PC-3 (cell line): ENCODE data around the gene COA1. TPM values are rescaled to one million over a fixed set of nuclear protein-coding genes. Genes with fewer than 3 reads are reported as not detected.
A peak's percentile ranks its signal among the peaks of the same experiment; 100 is the strongest.

Experiments used
- ATAC-seq: fragments of 200-7000 bp; cut with Tn5 transposase; 2 replicates; pipeline ENCODE4 v1.9.1; 2020; ENCODE audit warnings: mild to moderate bottlenecking, moderate library complexity
- BruUV-seq: library from RNA; stranded (reverse); fragments of 400-500 nt; replicated peaks from 2 replicates; lab custom pipeline; 2021; lab: Mats Ljungman, UMichigan
- CTCF ChIA-PET: fragments of 300-600 bp; sonication (Branson Sonifier 250); formaldehyde crosslinking; loops from one replicate; lab custom pipeline; 2022; ENCODE audit warnings: antibody characterized with exemption; lab: Charles Lee
- POLR2A ChIA-PET: fragments of 300-600 bp; sonication (Branson Sonifier 250); formaldehyde crosslinking; loops from one replicate; lab custom pipeline; 2022; ENCODE audit warnings: antibody characterized with exemption; ENCODE audit not compliant: unreplicated experiment; lab: Charles Lee
- DNase-seq: peaks from one replicate; pipeline ENCODE4 v3.0.0-alpha.2; 2015
- H2AFZ ChIP-seq: fragments of 300-600 bp; sonication (generic); 2 replicates; pipeline ENCODE4 v1.6.0; 2016; ENCODE audit warnings: antibody characterized with exemption, low read length
- H3F3A ChIP-seq: fragments of 300-600 bp; sonication (generic); one replicate; pipeline ENCODE4 v1.6.0; 2017; ENCODE audit warnings: antibody characterized with exemption, low read length, control low read depth, mild to moderate bottlenecking; ENCODE audit not compliant: unreplicated experiment
- H3K27ac ChIP-seq: fragments of 300-600 bp; sonication (generic); 2 replicates; pipeline ENCODE4 v1.5.1; 2016; ENCODE audit warnings: mild to moderate bottlenecking, low read length
- H3K27me3 ChIP-seq: fragments of 300-600 bp; sonication (generic); 2 replicates; pipeline ENCODE4 v1.6.1; 2016; ENCODE audit warnings: low read length, mixed read lengths
- H3K36me3 ChIP-seq: fragments of 300-600 bp; sonication (generic); 2 replicates; pipeline ENCODE4 v1.6.1; 2016; ENCODE audit warnings: low read depth, mixed run types, low read length, mixed read lengths
- H3K4me1 ChIP-seq: fragments of 300-600 bp; sonication (generic); 2 replicates; pipeline ENCODE4 v1.5.1; 2016; ENCODE audit warnings: low read length; ENCODE audit not compliant: insufficient read depth
- H3K4me2 ChIP-seq: fragments of 300-600 bp; sonication (generic); 2 replicates; pipeline ENCODE4 v1.6.0; 2016; ENCODE audit warnings: low read length
- H3K4me3 ChIP-seq: fragments of 300-600 bp; sonication (generic); 2 replicates; pipeline ENCODE4 v1.5.1; 2016; ENCODE audit warnings: mild to moderate bottlenecking, low read length, mixed read lengths
- H3K79me2 ChIP-seq: fragments of 300-600 bp; sonication (generic); 2 replicates; pipeline ENCODE4 v1.6.1; 2017; ENCODE audit warnings: low read length, mixed read lengths
- H3K9ac ChIP-seq: fragments of 300-600 bp; sonication (generic); 2 replicates; pipeline ENCODE4 v1.6.0; 2016; ENCODE audit warnings: mild to moderate bottlenecking, low read length
- H3K9me2 ChIP-seq: fragments of 300-600 bp; sonication (generic); replicated peaks from 2 replicates; pipeline ENCODE4 v1.6.1; 2016; ENCODE audit warnings: mixed run types, low read length, mixed read lengths
- H3K9me3 ChIP-seq: fragments of 300-600 bp; sonication (generic); 2 replicates; pipeline ENCODE4 v1.6.1; 2016; ENCODE audit warnings: low read length, mixed read lengths
- H4K20me1 ChIP-seq: fragments of 300-600 bp; sonication (generic); 2 replicates; pipeline ENCODE4 v1.6.1; 2016; ENCODE audit warnings: low read length, mixed read lengths
- EZH2 ChIP-seq: fragments of 300-600 bp; sonication (generic); IDR thresholded peaks from one replicate; pipeline ENCODE4 v1.6.1; 2017; ENCODE audit warnings: antibody characterized with exemption, mild to moderate bottlenecking, low read length; ENCODE audit not compliant: unreplicated experiment
- EZH2phosphoT487 ChIP-seq: fragments of 300-600 bp; sonication (generic); IDR thresholded peaks from 2 replicates; pipeline ENCODE4 v1.6.1; 2018; ENCODE audit warnings: mild to moderate bottlenecking, antibody characterized with exemption, low read length, borderline replicate concordance
- intact Hi-C: fragments of 100-400 bp; cut with micrococcal nuclease; formaldehyde crosslinking; loops from 2 replicates; pipeline ENCODE4 v1.9.0; 2023
- total RNA-seq: library from RNA; depleted of rRNA; stranded (reverse); fragments of >200 nt; gene quantifications from 2 replicates; pipeline ENCODE4 v1.2.3, GENCODE V29; 2014
- TF ChIP-seq, protein P1 (sequence below): fragments of 300-600 bp; sonication (generic); conservative IDR thresholded peaks from 2 replicates; pipeline ENCODE4 v1.5.1; 2017; ENCODE audit warnings: antibody characterized with exemption, low read depth, mild to moderate bottlenecking, low read length

The COA1 gene
- total RNA-seq, 1 experiment from 2014 or later: 82.0 TPM

GRCh38 chr7:43764039-43764761 is 34.9 kb upstream of the COA1 start:
- Histone ChIP-seq H3K27me3 (no peaks in the 10 kb centered on the region), H3F3A (no peaks in the 10 kb centered on the region), H3K4me3 (peak overlapping the region; percentile 45), H3K9me3 (no peaks in the 10 kb centered on the region), H4K20me1 (no peaks in the 10 kb centered on the region), H3K4me2 (peak overlapping the region; percentile 87), H3K36me3 (no peaks in the 10 kb centered on the region), H3K4me1 (peaks cover 47% of the 10 kb centered on the region), H3K27ac (peak overlapping the region; percentile 55), H2AFZ (peak overlapping the region; percentile 60), H3K79me2 (peaks cover 20% of the 10 kb centered on the region), H3K9ac (peak overlapping the region; percentile 33; the same call in 1 of the 2 replicates), H3K9me2 (no peaks in the 10 kb centered on the region)
- BruUV-seq: no TSS peak
- intact Hi-C loops: loop anchor here (2.0 kb wide), 1 partner anchor 35 kb away; the partner anchor contains the start of gene COA1
- peak; percentile 57 for DNase-seq
- ChIA-PET POLR2A (interaction anchor here (0.5 to 0.9 kb wide), 2 partner anchors 73 to 182 kb away, joined by 7 to 16 read pairs; partner anchors contain the start of gene STK17A), CTCF (interaction anchor here (0.6 to 0.7 kb wide), 4 partner anchors 21 to 325 kb away, joined by 3 to 5 read pairs (median 3); no protein-coding TSS in a partner anchor)
- TF ChIP-seq, protein P1, sequence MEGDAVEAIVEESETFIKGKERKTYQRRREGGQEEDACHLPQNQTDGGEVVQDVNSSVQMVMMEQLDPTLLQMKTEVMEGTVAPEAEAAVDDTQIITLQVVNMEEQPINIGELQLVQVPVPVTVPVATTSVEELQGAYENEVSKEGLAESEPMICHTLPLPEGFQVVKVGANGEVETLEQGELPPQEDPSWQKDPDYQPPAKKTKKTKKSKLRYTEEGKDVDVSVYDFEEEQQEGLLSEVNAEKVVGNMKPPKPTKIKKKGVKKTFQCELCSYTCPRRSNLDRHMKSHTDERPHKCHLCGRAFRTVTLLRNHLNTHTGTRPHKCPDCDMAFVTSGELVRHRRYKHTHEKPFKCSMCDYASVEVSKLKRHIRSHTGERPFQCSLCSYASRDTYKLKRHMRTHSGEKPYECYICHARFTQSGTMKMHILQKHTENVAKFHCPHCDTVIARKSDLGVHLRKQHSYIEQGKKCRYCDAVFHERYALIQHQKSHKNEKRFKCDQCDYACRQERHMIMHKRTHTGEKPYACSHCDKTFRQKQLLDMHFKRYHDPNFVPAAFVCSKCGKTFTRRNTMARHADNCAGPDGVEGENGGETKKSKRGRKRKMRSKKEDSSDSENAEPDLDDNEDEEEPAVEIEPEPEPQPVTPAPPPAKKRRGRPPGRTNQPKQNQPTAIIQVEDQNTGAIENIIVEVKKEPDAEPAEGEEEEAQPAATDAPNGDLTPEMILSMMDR: no peak
- TF ChIP-seq EZH2: no peak
- TF ChIP-seq EZH2phosphoT487: no peak
- ATAC-seq: peak; percentile 56

GRCh38 chr7:43763183-43763582 is 33.9 kb upstream of the COA1 start:
- Histone ChIP-seq H3K79me2 (peaks cover 23% of the 10 kb centered on the region), H3K9me2 (no peaks in the 10 kb centered on the region), H4K20me1 (no peaks in the 10 kb centered on the region), H3K27me3 (no peaks in the 10 kb centered on the region), H3F3A (no peaks in the 10 kb centered on the region), H3K4me1 (peaks cover 48% of the 10 kb centered on the region), H3K36me3 (no peaks in the 10 kb centered on the region), H3K9me3 (no peaks in the 10 kb centered on the region), H3K27ac (peak overlapping the region; percentile 55; the same call in 1 of the 2 replicates), H3K4me3 (peak overlapping the region; percentile 45), H3K9ac (no peak overlapping the region), H2AFZ (no peak overlapping the region), H3K4me2 (peak overlapping the region; percentile 87)
- DNase-seq: no peak
- ChIA-PET CTCF (no interaction called here), POLR2A (no interaction called here)
- BruUV-seq: no TSS peak
- TF ChIP-seq EZH2: no peak
- TF ChIP-seq, protein P1: peak; percentile 36; the same call in 1 of the 2 replicates
- no peak for TF ChIP-seq EZH2phosphoT487
- intact Hi-C loops: loop anchor here (2.0 kb wide), 1 partner anchor 76 kb away; no protein-coding TSS in a partner anchor
- ATAC-seq: no peak
